GM12891 (cell line): ENCODE measurements around the gene PRDX1.
"Not testable (repeated sequence)": the region's sequence is repeated elsewhere in the genome, so short reads cannot be mapped to it uniquely, and the experiment has no call there.

Experiments
- DNase-seq: peaks from one replicate; pipeline ENCODE4 v3.0.0; 2011; ENCODE audit warnings: low spot score; ENCODE audit not compliant: insufficient read length
- FAIRE-seq: peaks from 2 replicates; lab custom pipeline; 2011; peaks lifted over from hg19 to GRCh38; lab: Jason Lieb, UNC
- PAX5 ChIP-seq: IDR thresholded peaks from 2 replicates; pipeline ENCODE4 v1.6.1; 2011; ENCODE audit warnings: low read length, moderate library complexity, mild to moderate bottlenecking; ENCODE audit not compliant: insufficient read depth, severe bottlenecking
- POLR2A ChIP-seq: IDR thresholded peaks from 2 replicates; pipeline ENCODE4 v1.6.1; 2011; ENCODE audit warnings: low read depth, low read length, control low read depth
- POLR2AphosphoS5 ChIP-seq: IDR thresholded peaks from 2 replicates; pipeline ENCODE4 v1.6.1; 2011; ENCODE audit warnings: low read depth, low read length, control low read depth
- POU2F2 ChIP-seq: IDR thresholded peaks from 2 replicates; pipeline ENCODE4 v1.6.1; 2011; ENCODE audit warnings: low read depth, mild to moderate bottlenecking, control low read depth, low read length, moderate library complexity
- SPI1 ChIP-seq: IDR thresholded peaks from 2 replicates; pipeline ENCODE4 v1.6.1; 2011; ENCODE audit warnings: low read depth, low read length, control low read depth
- TAF1 ChIP-seq: IDR thresholded peaks from 2 replicates; pipeline ENCODE4 v1.6.1; 2011; ENCODE audit warnings: low read depth, low read length, control low read depth

PRDX1 gene

DNA sequence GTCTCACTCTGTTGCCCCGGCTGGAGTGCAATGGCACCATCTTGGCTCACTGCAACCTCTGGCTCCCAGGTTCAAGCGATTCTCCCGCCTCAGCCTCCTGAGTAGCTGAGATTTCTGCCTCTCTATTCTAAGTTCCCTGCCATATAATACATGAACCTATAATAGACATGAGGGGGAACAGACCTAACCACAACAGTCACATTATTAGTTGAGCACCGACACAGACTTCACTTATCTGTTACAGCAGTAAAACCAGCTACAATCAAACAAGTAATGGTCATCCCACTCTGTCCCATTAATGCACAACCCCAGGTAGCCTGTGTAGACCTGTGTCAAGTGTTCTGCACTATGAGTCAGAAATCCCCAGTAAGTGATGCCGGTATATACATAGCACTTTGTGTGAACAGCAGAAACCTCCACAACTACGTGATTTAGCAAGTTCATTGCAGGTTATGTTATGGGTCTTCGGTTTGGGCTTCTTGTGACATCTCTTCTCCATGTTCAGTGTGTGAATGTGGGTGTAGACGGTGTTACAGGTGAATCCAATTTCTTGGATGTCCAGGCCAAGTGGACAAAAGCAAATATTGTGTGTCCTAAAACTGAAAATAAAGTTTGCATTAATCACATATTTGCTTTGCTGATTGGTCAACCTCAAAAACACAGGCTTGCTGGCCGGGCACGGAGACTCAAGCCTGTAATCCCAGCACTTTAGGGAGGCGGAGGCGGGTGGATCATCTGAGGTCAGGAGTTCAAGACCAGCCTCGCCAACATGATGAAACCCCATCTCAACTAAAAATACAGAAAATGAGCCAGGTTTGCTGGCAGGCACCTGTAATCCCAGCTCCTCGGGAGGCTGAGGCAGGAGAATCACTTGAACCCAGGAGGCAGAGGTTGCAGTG, 18.0 kb downstream of the PRDX1 start:
- DNase-seq (no peak), FAIRE-seq (peak; percentile 77)
- TF ChIP-seq SPI1 (peak; percentile 22; the same call in 1 of the 2 replicates), PAX5 (no peak)

DNA sequence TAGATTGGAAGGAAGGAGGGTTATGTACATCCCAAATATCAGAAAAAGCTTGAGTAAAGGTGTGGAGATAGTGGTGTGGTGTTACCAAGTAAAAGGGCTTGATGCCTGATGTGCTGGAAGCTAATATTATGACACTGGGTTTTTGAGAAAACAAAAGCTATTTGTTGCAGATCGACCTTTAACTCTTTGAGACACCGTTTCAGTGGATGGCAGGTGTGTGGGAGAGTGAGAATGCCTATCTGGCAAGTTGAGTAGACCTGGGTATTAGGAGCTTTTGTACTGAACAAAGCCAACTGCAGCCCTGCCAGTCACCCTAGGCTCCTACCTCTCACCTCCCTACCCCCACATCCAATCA, 20.2 kb downstream of the PRDX1 start:
- TF ChIP-seq POU2F2 = no peak
- DNase-seq = no peak
- no peak for FAIRE-seq

DNA sequence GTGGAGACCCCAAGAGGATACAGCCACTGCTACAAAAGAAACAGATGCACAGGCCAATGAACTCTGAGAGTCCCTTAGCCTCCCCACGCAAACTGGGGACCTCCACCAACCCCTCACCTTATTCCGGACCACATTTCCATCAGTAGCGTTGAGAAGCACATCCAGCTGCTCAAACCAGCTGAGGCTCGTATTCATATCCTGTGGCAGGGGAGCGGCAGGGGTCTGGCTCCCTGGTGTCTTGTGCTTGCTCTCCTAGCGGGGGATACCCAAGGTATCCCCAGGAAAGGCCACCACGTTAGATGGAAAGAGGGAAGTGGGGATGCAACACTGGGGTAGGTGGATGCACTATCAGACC, 22.3 kb downstream of the PRDX1 start:
- TF ChIP-seq TAF1 (no peak), SPI1 (no peak), POLR2AphosphoS5 (no peak), PAX5 (no peak), POU2F2 (no peak), POLR2A (no peak)
- DNase-seq = no peak
- no peak for FAIRE-seq

DNA sequence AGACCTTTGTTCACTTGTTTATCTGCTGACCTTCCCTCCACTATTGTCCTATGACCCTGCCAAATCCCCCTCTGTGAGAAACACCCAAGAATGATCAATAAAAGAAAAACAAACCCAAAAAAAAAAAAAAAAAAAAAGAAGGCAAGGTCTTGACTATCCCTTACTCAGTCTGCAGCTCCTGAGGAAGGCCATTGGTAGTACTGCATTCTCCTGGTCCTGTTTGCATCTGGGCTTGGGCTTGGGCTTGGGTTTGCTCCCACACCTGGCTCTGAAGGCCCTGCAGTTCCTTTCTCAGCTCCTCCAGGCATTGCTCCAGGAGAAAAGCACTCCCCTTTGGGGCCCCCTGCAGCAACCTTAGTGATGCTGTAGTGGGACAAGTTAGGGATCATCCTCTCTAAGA, 23.4 kb downstream of the PRDX1 start:
- no peak for TF ChIP-seq TAF1
- TF ChIP-seq PAX5 = no peak
- no peak for TF ChIP-seq POLR2A
- no peak for TF ChIP-seq POU2F2
- no peak for TF ChIP-seq SPI1
- no peak for TF ChIP-seq POLR2AphosphoS5
- FAIRE-seq = no peak
- no peak for DNase-seq

DNA sequence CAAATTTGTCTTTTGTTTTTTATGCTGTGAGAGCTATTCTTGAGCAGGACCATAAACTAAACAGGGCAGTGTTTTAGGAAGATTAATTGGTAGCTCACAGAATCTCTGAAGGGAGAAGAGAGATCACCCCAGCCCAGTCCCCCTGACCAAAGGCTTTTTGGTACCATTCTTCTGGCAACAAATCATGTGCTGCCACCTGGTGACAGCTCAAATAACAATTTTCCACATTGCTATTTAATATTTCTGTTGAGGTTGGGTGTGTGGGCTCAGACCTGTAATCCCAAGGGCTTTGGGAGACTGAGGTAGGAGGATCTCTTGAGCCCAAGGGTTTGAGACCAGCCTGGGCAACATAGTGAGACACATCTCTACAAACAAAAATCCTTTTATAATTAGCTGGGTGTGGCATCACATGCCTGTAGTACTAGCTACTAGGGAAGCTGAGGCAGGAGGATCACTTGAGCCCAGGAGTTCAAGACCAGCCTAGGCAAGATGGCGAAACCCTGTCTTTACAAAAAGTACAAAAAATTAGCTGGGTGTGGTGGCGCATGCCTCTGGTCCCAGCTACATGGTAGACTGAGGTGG, 28.5 kb downstream of the PRDX1 start:
- TF ChIP-seq SPI1 = no peak
- peak; percentile 57 for FAIRE-seq
- DNase-seq = peak; percentile 33

DNA sequence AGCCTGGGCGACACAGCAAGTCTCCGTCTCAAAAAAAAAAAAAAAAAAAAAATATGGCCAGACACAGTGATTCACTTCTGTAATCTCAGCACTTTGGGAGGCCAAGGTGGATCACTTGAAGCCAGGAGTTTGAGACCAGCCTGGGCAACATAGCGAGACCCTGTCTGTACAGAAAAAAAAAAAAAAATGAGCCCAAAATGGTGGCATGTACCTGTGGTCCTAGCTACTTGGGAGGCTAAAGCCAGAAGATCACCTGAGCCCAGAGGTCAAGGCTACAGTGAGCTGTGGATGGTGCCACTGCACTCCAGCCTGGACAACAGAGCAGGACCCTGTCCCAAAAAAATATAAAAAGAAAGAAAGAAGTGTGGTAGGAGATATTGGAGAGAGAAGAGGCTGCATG, 29.0 kb downstream of the PRDX1 start:
- no peak for TF ChIP-seq SPI1
- TF ChIP-seq POU2F2 = no peak
- TF ChIP-seq PAX5 = no peak
- no peak for TF ChIP-seq POLR2A
- TF ChIP-seq TAF1 = no peak
- TF ChIP-seq POLR2AphosphoS5 = no peak
- no peak for FAIRE-seq
- no peak for DNase-seq

DNA sequence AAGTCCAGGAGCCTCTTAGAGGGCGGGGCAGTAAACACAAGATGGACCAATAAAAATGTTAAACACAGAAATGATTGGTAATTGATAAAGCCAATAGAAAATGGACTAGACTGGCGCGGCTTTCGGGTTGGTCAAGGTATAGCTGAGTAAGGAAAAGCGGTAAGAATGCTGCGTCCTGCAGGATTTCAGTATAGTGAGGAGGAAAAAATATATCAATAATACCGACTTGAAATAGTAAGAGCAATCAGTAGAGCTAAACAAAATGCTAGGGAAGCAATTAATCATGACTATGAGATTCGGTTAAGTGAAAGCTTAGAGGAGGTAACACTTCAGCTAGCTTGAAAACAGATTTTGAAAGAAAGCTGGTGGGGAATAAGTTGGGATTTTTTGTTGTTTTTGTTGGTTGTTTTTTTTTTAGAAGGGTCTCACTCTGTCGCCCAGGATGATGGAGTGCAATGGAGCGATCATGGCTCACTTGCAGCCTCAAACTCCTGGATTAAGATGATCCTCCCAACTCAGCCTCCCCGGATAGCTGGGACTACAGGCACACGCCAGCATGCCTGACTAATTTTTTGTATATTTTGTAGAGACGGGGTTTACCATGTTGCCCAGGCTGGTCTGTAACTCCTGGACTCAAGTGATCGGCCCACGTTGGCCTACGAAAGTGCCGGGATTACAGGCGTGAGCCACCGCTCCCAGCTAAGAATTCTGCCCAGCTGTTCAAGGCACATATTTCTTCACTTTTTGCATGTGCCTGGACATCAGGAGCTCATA, 30.0 kb downstream of the PRDX1 start:
- DNase-seq (no peak), FAIRE-seq (no peak)
- TF ChIP-seq PAX5 = no peak
- no peak for TF ChIP-seq SPI1
- no peak for TF ChIP-seq POLR2AphosphoS5
- no peak for TF ChIP-seq TAF1
- TF ChIP-seq POLR2A = no peak
- no peak for TF ChIP-seq POU2F2

DNA sequence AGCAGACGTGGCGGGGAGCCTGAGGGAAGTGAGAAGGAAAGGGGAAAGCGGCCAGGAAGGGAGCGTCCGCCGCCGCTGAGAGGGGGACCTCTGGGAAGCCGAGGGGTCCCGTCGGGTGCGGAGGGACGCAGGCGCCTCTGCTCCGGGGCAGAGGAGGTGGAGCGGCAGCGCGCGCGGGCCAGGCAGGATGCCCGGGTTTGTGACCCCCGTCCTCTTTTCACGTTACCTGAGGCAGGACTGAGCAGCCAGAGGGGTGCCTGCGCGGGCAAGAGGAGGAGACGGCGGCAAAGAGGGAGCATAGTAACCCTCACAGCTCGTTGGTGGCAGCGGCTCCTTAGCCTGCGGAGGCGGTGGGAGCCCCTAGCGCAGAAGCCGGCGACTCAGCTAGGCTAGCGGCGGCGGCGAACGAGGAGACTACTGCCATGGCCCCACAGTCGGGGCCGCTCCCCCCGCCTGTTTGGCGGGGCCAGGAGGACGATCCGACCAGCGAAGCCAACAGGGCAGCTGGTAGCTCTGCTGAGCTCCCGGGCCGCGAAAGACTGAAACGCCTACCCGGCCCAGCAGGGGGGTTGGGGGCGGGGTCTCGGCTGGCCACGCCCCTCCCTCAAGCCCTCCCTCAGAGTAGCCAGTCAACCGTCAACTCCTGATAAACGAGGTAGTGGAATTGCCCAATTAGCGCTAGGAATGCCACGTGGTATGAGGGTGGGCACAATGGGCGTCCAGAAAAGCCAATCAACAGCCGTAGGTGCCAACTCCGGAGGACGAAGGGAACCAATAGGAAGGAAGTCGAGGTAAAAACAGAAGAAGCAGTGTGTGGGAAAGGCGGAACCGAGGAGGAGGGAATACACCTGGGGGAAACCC, 30.8 kb downstream of the PRDX1 start, which contains the start of gene TESK2:
Gene TESK2, minus strand, starts transcription at position 538 of the 861 bp plus-strand sequence. CDS start 33,378 bp downstream, outside the sequence.
- TF ChIP-seq POLR2AphosphoS5 = no peak
- peak; percentile 73 for TF ChIP-seq SPI1
- no peak for TF ChIP-seq POU2F2
- TF ChIP-seq POLR2A = peak; percentile 57; the same call in 1 of the 2 replicates
- peak; percentile 15 for TF ChIP-seq PAX5
- peak; percentile 84 for TF ChIP-seq TAF1
- FAIRE-seq (peak; percentile 99), DNase-seq (peak; percentile 80)

DNA sequence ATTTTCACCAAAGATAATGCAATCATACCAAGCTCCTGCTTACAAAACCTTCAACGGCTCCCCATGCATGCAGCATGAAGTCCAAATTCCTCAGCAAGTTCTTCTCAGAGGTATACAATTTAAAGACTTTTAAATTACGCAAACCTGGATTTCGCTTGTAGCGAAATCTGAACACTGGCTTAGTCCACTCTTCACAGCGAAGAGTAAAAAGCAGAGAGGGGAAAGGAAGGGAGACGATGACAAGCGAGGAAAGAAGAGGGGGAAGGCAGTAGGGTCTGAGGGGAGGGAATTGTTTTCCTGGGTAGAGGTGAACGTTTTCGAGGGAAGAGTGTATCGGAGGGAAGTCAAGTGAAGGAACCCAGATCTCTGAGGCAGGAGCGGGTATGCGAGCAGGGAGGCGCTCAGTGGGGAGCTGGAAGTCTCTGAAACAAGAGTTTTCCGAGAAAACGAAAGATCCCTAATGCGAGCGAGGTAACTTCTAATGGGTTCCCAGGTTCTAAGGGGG, 31.5 kb downstream of the PRDX1 start:
- FAIRE-seq (no peak), DNase-seq (no peak)
- TF ChIP-seq POLR2A = no peak
- TF ChIP-seq TAF1 = no peak
- no peak for TF ChIP-seq POU2F2
- no peak for TF ChIP-seq PAX5
- TF ChIP-seq SPI1 = no peak
- TF ChIP-seq POLR2AphosphoS5 = no peak

DNA sequence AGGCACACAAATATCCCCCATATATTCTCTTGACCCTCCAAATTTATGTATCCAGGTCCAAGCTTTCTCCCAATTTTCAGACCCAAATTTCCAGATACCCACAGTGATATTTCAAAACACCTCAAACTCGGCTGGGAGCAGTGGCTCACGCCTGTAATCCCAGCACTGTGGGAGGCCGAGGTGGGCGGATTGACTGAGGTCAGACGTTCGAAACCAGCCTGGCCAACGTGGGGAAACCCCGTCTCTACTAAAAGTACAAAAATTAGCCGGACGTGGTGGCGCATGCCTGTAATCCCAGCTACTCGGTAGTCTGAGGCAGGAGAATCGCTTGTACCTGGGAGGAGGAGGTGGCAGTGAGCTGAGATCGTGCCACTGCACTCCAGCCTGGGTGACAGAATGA, 32.3 kb downstream of the PRDX1 start:
- not testable (repeated sequence) for DNase-seq
- FAIRE-seq = peak; percentile 77
